GM12878 (cell line): ENCODE results near the gene CCL7. TPM values are rescaled to one million over a fixed set of nuclear protein-coding genes. Genes with fewer than 3 reads are reported as not detected.

Source experiments
- ATAC-seq: fragments of 200-7000 bp; cut with Tn5 transposase; 3 replicates; pipeline ENCODE4 v1.9.1; 2020; ENCODE audit warnings: mild to moderate bottlenecking, moderate library complexity
- BruUV-seq: library from RNA; stranded (reverse); fragments of 400-500 nt; replicated peaks from 2 replicates; lab custom pipeline; 2021; lab: Mats Ljungman, UMichigan
- CTCF ChIA-PET: fragments of 300-600 bp; sonication (Branson Sonifier 250); formaldehyde crosslinking; extraction: SDS; loops from one replicate; lab custom pipeline; 2021; ENCODE audit warnings: inconsistent platforms; lab: Yijun Ruan, JAX
- POLR2A ChIA-PET: fragments of 350-600 bp; formaldehyde crosslinking; extraction: SDS; loops from one replicate; lab custom pipeline; 2021; ENCODE audit warnings: inconsistent platforms; lab: Charles Lee
- RAD21 ChIA-PET: fragments of 300-600 bp; sonication (Branson Sonifier 250); formaldehyde crosslinking; loops from one replicate; lab custom pipeline; 2023; ENCODE audit warnings: antibody characterized with exemption; ENCODE audit not compliant: unreplicated experiment; lab: Charles Lee
- SMC1A ChIA-PET: fragments of 300-600 bp; sonication (Branson Sonifier 250); formaldehyde crosslinking; loops from one replicate; lab custom pipeline; 2023; ENCODE audit not compliant: unreplicated experiment, uncharacterized antibody; lab: Charles Lee
- DNase-seq: peaks from one replicate; pipeline ENCODE4 v3.0.0-alpha.2; 2011; ENCODE audit warnings: low read depth, low spot score
- FAIRE-seq: peaks from 3 replicates; lab custom pipeline; 2011; peaks lifted over from hg19 to GRCh38; lab: Jason Lieb, UNC
- H2AFZ ChIP-seq: 2 replicates; pipeline ENCODE4 v1.6.0; 2011; ENCODE audit warnings: low read depth, low read length, control low read depth; ENCODE audit not compliant: control insufficient read depth
- H3K27ac ChIP-seq: 2 replicates; pipeline ENCODE4 v1.5.1; 2011; ENCODE audit warnings: control low read depth; ENCODE audit not compliant: control insufficient read depth, insufficient read depth
- H3K27me3 ChIP-seq, 2 experiments: replicated peaks in 1 of 2; 2 replicates each; pipeline versions ENCODE4 v1.6.0 to v1.6.1; 2011; ENCODE audit warnings: low read length in 1 of 2; ENCODE audit not compliant: control insufficient read depth in 2 of 2, insufficient read depth in 2 of 2
- H3K36me3 ChIP-seq, 2 experiments: 2 replicates each; pipeline ENCODE4 v1.5.1; 2011; ENCODE audit warnings: low read length in 1 of 2; ENCODE audit not compliant: control insufficient read depth in 2 of 2, insufficient read depth in 2 of 2
- H3K4me1 ChIP-seq: 2 replicates; pipeline ENCODE4 v1.6.1; 2011; ENCODE audit warnings: mild to moderate bottlenecking, low read length, moderate library complexity, mixed read lengths; ENCODE audit not compliant: control insufficient read depth, insufficient read depth
- H3K4me2 ChIP-seq: 2 replicates; pipeline ENCODE4 v1.6.0; 2011; ENCODE audit warnings: control low read depth; ENCODE audit not compliant: control insufficient read depth, insufficient read depth
- H3K4me3 ChIP-seq: fragments of 200-600 bp; sonication (generic); 2 replicates; pipeline ENCODE4 v1.5.1; 2016
- H3K79me2 ChIP-seq: 2 replicates; pipeline ENCODE4 v1.6.0; 2011; ENCODE audit warnings: low read length; ENCODE audit not compliant: control insufficient read depth, insufficient read depth
- H3K9ac ChIP-seq: 2 replicates; pipeline ENCODE4 v1.8.0; 2011; ENCODE audit warnings: low read length, control low read depth, mixed read lengths; ENCODE audit not compliant: control insufficient read depth, insufficient read depth
- H3K9me3 ChIP-seq: replicated peaks from 3 replicates; pipeline ENCODE4 v1.5.1; 2011; ENCODE audit warnings: mild to moderate bottlenecking, low read length; ENCODE audit not compliant: control insufficient read depth, insufficient read depth
- H4K20me1 ChIP-seq: 2 replicates; pipeline ENCODE4 v1.6.0; 2011; ENCODE audit not compliant: control insufficient read depth, insufficient read depth
- CHD2 ChIP-seq: IDR thresholded peaks from 2 replicates; pipeline ENCODE4 v1.6.1; 2011; ENCODE audit warnings: low read depth, low read length, improper control_type of control experiment, borderline replicate concordance
- CHD4 ChIP-seq: fragments of 200-600 bp; sonication (generic); IDR thresholded peaks from 2 replicates; pipeline ENCODE4 v1.6.1; 2016; ENCODE audit warnings: mild to moderate bottlenecking
- CREM ChIP-seq: IDR thresholded peaks from 2 replicates; pipeline ENCODE4 v1.6.1; 2014; ENCODE audit warnings: antibody characterized with exemption, low read depth
- ETV6 ChIP-seq, 2 experiments: fragments of 450-650 bp in 1 of 2; IDR thresholded peaks in 1 of 2; conservative IDR thresholded peaks in 1 of 2; 2 replicates each; pipeline ENCODE4 v1.6.1; 2014; ENCODE audit warnings: antibody characterized with exemption in 1 of 2, borderline replicate concordance in 1 of 2, low read depth in 1 of 2, mild to moderate bottlenecking in 1 of 2, moderate library complexity in 1 of 2
- PAX5 ChIP-seq: IDR thresholded peaks from 2 replicates; pipeline ENCODE4 v1.6.1; 2011; ENCODE audit warnings: low read depth, low read length, borderline replicate concordance
- ZNF384 ChIP-seq: IDR thresholded peaks from 2 replicates; pipeline ENCODE4 v1.6.1; 2012; ENCODE audit warnings: low read depth, mild to moderate bottlenecking, low read length, improper control_type of control experiment, borderline replicate concordance
- WGBS: methylation state at CpG from one replicate; pipeline ENCODE4 v1.1.6; 2016; ENCODE audit warnings: low lambda C conversion rate; ENCODE audit not compliant: insufficient replicate concordance, insufficient coverage; ENCODE audit errors: missing lambda C conversion rate; 5-methylcytosine and 5-hydroxymethylcytosine counted together
- in situ Hi-C: fragments of 300-500 bp; cut with MboI; formaldehyde crosslinking; loops from 9 replicates; pipeline ENCODE4 v1.14.3; 2018; ENCODE audit warnings: mixed read lengths
- intact Hi-C: fragments of 100-400 bp; cut with micrococcal nuclease; formaldehyde crosslinking; loops from one replicate; pipeline ENCODE4 v1.14.2; 2022; ENCODE audit not compliant: unreplicated experiment
- polyA plus RNA-seq, 11 experiments: library from polyadenylated mRNA; depleted of rRNA in 4 of 11; unstranded in 6 of 11; stranded (reverse) in 5 of 11; fragments of >200 nt; fragmentation: Nextera tagmentation in 4 of 11; fragmentation: Illumina TruSeq in 1 of 11; extraction: Ambion mirVana in 4 of 11; extraction: Trizol in 1 of 11; gene quantifications; 1 replicate in 1 of 11; 2 replicates in 10 of 11; pipeline versions ENCODE4 v1.2.1 to v1.2.3, GENCODE V29; 2011 to 2016; ENCODE audit warnings: inconsistent platforms in 2 of 11, missing spikeins in 2 of 11, low read depth in 1 of 11
- total RNA-seq, 4 experiments: library from RNA; depleted of rRNA in 3 of 4; stranded (reverse); fragments of >200 nt in 3 of 4; fragmentation: Illumina TruSeq in 1 of 4; extraction: Trizol in 1 of 4; gene quantifications; 2 replicates each; pipeline versions ENCODE4 v1.2.1 to v1.2.3, GENCODE V29; 2013 to 2021
- TF ChIP-seq, protein P1 (sequence below): fragments of 450-650 bp; IDR thresholded peaks from 2 replicates; pipeline ENCODE4 v1.6.1; 2017; ENCODE audit warnings: low read depth, mild to moderate bottlenecking, moderate library complexity
- TF ChIP-seq, protein P2 (sequence below): fragments of 150-350 bp; IDR thresholded peaks from 2 replicates; pipeline ENCODE4 v1.6.1; 2014; ENCODE audit warnings: mild to moderate bottlenecking, low read depth, low read length
- TF ChIP-seq, protein P3 (sequence below): fragments of 450-650 bp; IDR thresholded peaks from 2 replicates; pipeline ENCODE4 v1.6.1; 2017; ENCODE audit warnings: mild to moderate bottlenecking, low read depth, inconsistent platforms; ENCODE audit not compliant: poor library complexity, severe bottlenecking
- TF ChIP-seq, protein P4 (sequence below): fragments of 450-650 bp; IDR thresholded peaks from 2 replicates; pipeline ENCODE4 v1.6.1; 2017; ENCODE audit warnings: mild to moderate bottlenecking, moderate library complexity
- TF ChIP-seq, protein P5 (sequence below): fragments of 450-650 bp; IDR thresholded peaks from 2 replicates; pipeline ENCODE4 v1.6.1; 2018; ENCODE audit warnings: mild to moderate bottlenecking, low read depth, moderate library complexity; ENCODE audit not compliant: partially characterized antibody

Gene CCL7
- total and polyA plus RNA-seq, 10 of the 15 experiments (the other 5 are each of a cell fraction or from before 2014, with no cell fraction given), result not detected

DNA sequence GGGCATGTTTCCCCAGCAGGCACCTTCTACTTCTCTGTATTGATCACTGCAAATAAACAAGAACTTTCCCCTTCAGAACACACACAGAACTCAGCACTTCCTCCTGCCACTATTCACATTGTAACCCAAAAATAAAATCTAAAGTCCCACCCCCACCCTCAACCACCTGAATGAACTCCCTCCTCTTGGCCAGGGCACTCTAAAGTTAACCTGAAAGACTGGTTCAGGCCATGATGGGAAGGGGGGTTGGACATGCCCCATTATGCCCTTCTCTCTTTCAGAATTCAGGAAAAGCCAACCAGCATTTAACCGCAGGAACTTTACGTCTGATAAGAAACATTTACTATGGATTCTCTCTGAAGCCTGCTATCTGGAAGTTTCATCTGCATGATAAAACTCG, 42.3 kb upstream of the CCL7 start:
- H3K79me2 ChIP-seq, result no peaks in the 10 kb centered on the region
- no peaks in the 10 kb centered on the region for H3K36me3 ChIP-seq
- no peak overlapping the region for H3K4me3 ChIP-seq
- FAIRE-seq, result no peak
- WGBS, result 62% methylated on average over 3 of the region's 3 CpGs
- POLR2A ChIA-PET, result no interaction called here
- no TSS peak for BruUV-seq
- RAD21 ChIA-PET, result no interaction called here
- no peak for TF ChIP-seq CHD2
- TF ChIP-seq, protein P1, sequence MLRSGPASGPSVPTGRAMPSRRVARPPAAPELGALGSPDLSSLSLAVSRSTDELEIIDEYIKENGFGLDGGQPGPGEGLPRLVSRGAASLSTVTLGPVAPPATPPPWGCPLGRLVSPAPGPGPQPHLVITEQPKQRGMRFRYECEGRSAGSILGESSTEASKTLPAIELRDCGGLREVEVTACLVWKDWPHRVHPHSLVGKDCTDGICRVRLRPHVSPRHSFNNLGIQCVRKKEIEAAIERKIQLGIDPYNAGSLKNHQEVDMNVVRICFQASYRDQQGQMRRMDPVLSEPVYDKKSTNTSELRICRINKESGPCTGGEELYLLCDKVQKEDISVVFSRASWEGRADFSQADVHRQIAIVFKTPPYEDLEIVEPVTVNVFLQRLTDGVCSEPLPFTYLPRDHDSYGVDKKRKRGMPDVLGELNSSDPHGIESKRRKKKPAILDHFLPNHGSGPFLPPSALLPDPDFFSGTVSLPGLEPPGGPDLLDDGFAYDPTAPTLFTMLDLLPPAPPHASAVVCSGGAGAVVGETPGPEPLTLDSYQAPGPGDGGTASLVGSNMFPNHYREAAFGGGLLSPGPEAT, result no peak
- TF ChIP-seq CREM, result no peak
- TF ChIP-seq, protein P2, sequence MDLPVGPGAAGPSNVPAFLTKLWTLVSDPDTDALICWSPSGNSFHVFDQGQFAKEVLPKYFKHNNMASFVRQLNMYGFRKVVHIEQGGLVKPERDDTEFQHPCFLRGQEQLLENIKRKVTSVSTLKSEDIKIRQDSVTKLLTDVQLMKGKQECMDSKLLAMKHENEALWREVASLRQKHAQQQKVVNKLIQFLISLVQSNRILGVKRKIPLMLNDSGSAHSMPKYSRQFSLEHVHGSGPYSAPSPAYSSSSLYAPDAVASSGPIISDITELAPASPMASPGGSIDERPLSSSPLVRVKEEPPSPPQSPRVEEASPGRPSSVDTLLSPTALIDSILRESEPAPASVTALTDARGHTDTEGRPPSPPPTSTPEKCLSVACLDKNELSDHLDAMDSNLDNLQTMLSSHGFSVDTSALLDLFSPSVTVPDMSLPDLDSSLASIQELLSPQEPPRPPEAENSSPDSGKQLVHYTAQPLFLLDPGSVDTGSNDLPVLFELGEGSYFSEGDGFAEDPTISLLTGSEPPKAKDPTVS, result no peak
- TF ChIP-seq CHD4, result no peak
- TF ChIP-seq ETV6 (conservative IDR thresholded peaks at IDR 0.05 in 1 of 2, IDR thresholded peaks at IDR 0.05 in 1 of 2; ENCODE audit: borderline replicate concordance in 1 of 2, low read depth in 1 of 2), result no peak
- no peak for TF ChIP-seq PAX5
- TF ChIP-seq, protein P3, sequence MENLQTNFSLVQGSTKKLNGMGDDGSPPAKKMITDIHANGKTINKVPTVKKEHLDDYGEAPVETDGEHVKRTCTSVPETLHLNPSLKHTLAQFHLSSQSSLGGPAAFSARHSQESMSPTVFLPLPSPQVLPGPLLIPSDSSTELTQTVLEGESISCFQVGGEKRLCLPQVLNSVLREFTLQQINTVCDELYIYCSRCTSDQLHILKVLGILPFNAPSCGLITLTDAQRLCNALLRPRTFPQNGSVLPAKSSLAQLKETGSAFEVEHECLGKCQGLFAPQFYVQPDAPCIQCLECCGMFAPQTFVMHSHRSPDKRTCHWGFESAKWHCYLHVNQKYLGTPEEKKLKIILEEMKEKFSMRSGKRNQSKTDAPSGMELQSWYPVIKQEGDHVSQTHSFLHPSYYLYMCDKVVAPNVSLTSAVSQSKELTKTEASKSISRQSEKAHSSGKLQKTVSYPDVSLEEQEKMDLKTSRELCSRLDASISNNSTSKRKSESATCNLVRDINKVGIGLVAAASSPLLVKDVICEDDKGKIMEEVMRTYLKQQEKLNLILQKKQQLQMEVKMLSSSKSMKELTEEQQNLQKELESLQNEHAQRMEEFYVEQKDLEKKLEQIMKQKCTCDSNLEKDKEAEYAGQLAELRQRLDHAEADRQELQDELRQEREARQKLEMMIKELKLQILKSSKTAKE, result no peak
- no peak for TF ChIP-seq ZNF384
- TF ChIP-seq, protein P4, sequence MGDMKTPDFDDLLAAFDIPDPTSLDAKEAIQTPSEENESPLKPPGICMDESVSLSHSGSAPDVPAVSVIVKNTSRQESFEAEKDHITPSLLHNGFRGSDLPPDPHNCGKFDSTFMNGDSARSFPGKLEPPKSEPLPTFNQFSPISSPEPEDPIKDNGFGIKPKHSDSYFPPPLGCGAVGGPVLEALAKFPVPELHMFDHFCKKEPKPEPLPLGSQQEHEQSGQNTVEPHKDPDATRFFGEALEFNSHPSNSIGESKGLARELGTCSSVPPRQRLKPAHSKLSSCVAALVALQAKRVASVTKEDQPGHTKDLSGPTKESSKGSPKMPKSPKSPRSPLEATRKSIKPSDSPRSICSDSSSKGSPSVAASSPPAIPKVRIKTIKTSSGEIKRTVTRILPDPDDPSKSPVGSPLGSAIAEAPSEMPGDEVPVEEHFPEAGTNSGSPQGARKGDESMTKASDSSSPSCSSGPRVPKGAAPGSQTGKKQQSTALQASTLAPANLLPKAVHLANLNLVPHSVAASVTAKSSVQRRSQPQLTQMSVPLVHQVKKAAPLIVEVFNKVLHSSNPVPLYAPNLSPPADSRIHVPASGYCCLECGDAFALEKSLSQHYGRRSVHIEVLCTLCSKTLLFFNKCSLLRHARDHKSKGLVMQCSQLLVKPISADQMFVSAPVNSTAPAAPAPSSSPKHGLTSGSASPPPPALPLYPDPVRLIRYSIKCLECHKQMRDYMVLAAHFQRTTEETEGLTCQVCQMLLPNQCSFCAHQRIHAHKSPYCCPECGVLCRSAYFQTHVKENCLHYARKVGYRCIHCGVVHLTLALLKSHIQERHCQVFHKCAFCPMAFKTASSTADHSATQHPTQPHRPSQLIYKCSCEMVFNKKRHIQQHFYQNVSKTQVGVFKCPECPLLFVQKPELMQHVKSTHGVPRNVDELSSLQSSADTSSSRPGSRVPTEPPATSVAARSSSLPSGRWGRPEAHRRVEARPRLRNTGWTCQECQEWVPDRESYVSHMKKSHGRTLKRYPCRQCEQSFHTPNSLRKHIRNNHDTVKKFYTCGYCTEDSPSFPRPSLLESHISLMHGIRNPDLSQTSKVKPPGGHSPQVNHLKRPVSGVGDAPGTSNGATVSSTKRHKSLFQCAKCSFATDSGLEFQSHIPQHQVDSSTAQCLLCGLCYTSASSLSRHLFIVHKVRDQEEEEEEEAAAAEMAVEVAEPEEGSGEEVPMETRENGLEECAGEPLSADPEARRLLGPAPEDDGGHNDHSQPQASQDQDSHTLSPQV, result no peak
- TF ChIP-seq, protein P5, sequence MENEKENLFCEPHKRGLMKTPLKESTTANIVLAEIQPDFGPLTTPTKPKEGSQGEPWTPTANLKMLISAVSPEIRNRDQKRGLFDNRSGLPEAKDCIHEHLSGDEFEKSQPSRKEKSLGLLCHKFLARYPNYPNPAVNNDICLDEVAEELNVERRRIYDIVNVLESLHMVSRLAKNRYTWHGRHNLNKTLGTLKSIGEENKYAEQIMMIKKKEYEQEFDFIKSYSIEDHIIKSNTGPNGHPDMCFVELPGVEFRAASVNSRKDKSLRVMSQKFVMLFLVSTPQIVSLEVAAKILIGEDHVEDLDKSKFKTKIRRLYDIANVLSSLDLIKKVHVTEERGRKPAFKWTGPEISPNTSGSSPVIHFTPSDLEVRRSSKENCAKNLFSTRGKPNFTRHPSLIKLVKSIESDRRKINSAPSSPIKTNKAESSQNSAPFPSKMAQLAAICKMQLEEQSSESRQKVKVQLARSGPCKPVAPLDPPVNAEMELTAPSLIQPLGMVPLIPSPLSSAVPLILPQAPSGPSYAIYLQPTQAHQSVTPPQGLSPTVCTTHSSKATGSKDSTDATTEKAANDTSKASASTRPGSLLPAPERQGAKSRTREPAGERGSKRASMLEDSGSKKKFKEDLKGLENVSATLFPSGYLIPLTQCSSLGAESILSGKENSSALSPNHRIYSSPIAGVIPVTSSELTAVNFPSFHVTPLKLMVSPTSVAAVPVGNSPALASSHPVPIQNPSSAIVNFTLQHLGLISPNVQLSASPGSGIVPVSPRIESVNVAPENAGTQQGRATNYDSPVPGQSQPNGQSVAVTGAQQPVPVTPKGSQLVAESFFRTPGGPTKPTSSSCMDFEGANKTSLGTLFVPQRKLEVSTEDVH, result no peak
- intact Hi-C loops (no loop called here), in situ Hi-C loops (no loop called here)
- CTCF ChIA-PET, result no interaction called here
- no peak overlapping the region for H2AFZ ChIP-seq
- H3K27me3 ChIP-seq, result no peaks in the 10 kb centered on the region; a peak in 2 of 4 replicates
- SMC1A ChIA-PET, result no interaction called here
- no peak for ATAC-seq
- H3K9ac ChIP-seq, result no peak overlapping the region
- H3K4me2 ChIP-seq, result no peak overlapping the region
- H3K9me3 ChIP-seq, result no peaks in the 10 kb centered on the region; the same call in 1 of the 3 replicates
- no peaks in the 10 kb centered on the region for H4K20me1 ChIP-seq
- no peak for DNase-seq
- no peak overlapping the region for H3K27ac ChIP-seq
- no peaks in the 10 kb centered on the region for H3K4me1 ChIP-seq
